KMS-11 (cell line): ENCODE measurements around the gene ADAMTS17.

ENCODE experiments used
- H2AFZ ChIP-seq: fragments of 200-600 bp; sonication (generic); 2 replicates; pipeline ENCODE4 v1.6.1; 2016; ENCODE audit warnings: antibody characterized with exemption, mixed run types, low read depth
- H3K27ac ChIP-seq: fragments of 200-600 bp; sonication (generic); 2 replicates; pipeline ENCODE4 v1.6.1; 2016; ENCODE audit warnings: mild to moderate bottlenecking, mixed run types
- H3K27me3 ChIP-seq: fragments of 200-600 bp; sonication (generic); 2 replicates; pipeline ENCODE4 v1.6.1; 2017; ENCODE audit warnings: mild to moderate bottlenecking, low read depth, mixed run types, moderate library complexity; ENCODE audit not compliant: insufficient read depth
- H3K36me3 ChIP-seq: fragments of 200-600 bp; sonication (generic); 2 replicates; pipeline ENCODE4 v1.6.1; 2017; ENCODE audit warnings: mild to moderate bottlenecking, mixed run types; ENCODE audit not compliant: insufficient read depth
- H3K4me1 ChIP-seq: fragments of 200-600 bp; sonication (generic); 2 replicates; pipeline ENCODE4 v1.6.1; 2016; ENCODE audit warnings: mild to moderate bottlenecking, low read depth, mixed run types; ENCODE audit not compliant: poor library complexity, severe bottlenecking
- H3K4me2 ChIP-seq: fragments of 200-600 bp; sonication (generic); 2 replicates; pipeline ENCODE4 v1.7.0; 2016; ENCODE audit warnings: mild to moderate bottlenecking, mixed run types
- H3K4me3 ChIP-seq: fragments of 200-600 bp; sonication (generic); IDR thresholded peaks from 2 replicates; pipeline ENCODE4 v1.6.1; 2017; ENCODE audit warnings: low read depth, low read length, mixed read lengths; ENCODE audit not compliant: insufficient read depth
- H3K79me2 ChIP-seq: fragments of 200-600 bp; sonication (generic); 2 replicates; pipeline ENCODE4 v1.6.1; 2016; ENCODE audit warnings: low read depth, mixed run types; ENCODE audit not compliant: insufficient read depth
- H3K9ac ChIP-seq: fragments of 200-600 bp; sonication (generic); 2 replicates; pipeline ENCODE4 v1.6.1; 2016; ENCODE audit warnings: mild to moderate bottlenecking, mixed run types
- H4K20me1 ChIP-seq: fragments of 200-600 bp; sonication (generic); 2 replicates; pipeline ENCODE4 v1.6.1; 2016; ENCODE audit warnings: mild to moderate bottlenecking, mixed run types; ENCODE audit not compliant: insufficient read depth
- CTCF ChIP-seq: fragments of 200-600 bp; sonication (generic); conservative IDR thresholded peaks from 2 replicates; pipeline ENCODE4 v1.6.1; 2017; ENCODE audit warnings: low read depth, mild to moderate bottlenecking, antibody characterized with exemption, low read length, moderate library complexity, mixed read lengths

Gene ADAMTS17

GRCh38 chr15:100301910-100302431 lies 39.8 kb downstream of the ADAMTS17 start:
- H3K79me2 ChIP-seq, result no peaks in the 10 kb centered on the region
- TF ChIP-seq CTCF, result no peak

GRCh38 chr15:100298257-100298656 lies 43.5 kb downstream of the ADAMTS17 start:
- Histone ChIP-seq H2AFZ (no peak overlapping the region), H3K4me1 (peaks cover 5% of the 10 kb centered on the region)
- TF ChIP-seq CTCF, result no peak

More at GRCh38 chr15:100301910-100302431, 39.8 kb downstream of the ADAMTS17 start:
- Histone ChIP-seq H2AFZ (no peak overlapping the region), H3K4me1 (peaks cover 5% of the 10 kb centered on the region), H3K36me3 (no peaks in the 10 kb centered on the region), H3K27me3 (no peaks in the 10 kb centered on the region), H3K4me2 (no peak overlapping the region), H3K27ac (no peak overlapping the region), H3K9ac (no peak overlapping the region), H4K20me1 (no peaks in the 10 kb centered on the region), H3K4me3 (no peak overlapping the region)

GRCh38 chr15:100297812-100298211 lies 44.0 kb downstream of the ADAMTS17 start:
- peaks cover 5% of the 10 kb centered on the region for H3K4me1 ChIP-seq
- H3K36me3 ChIP-seq, result no peaks in the 10 kb centered on the region
- H3K4me3 ChIP-seq, result no peak overlapping the region
- no peaks in the 10 kb centered on the region for H3K79me2 ChIP-seq
- H3K4me2 ChIP-seq, result no peak overlapping the region
- TF ChIP-seq CTCF, result no peak
- no peak overlapping the region for H3K9ac ChIP-seq
- H3K27ac ChIP-seq, result no peak overlapping the region
- no peaks in the 10 kb centered on the region for H3K27me3 ChIP-seq
- no peak overlapping the region for H2AFZ ChIP-seq
- no peaks in the 10 kb centered on the region for H4K20me1 ChIP-seq

More at GRCh38 chr15:100298257-100298656, 43.5 kb downstream of the ADAMTS17 start:
- no peak overlapping the region for H3K9ac ChIP-seq
- H3K36me3 ChIP-seq, result no peaks in the 10 kb centered on the region
- H4K20me1 ChIP-seq, result no peaks in the 10 kb centered on the region
- no peaks in the 10 kb centered on the region for H3K27me3 ChIP-seq
- no peaks in the 10 kb centered on the region for H3K79me2 ChIP-seq
- no peak overlapping the region for H3K4me2 ChIP-seq
- no peak overlapping the region for H3K27ac ChIP-seq
- H3K4me3 ChIP-seq, result no peak overlapping the region

- Histone ChIP-seq H3K9ac (no peak overlapping the region), H3K4me2 (no peak overlapping the region), H2AFZ (no peak overlapping the region), H3K36me3 (no peaks in the 10 kb centered on the region), H3K27me3 (no peaks in the 10 kb centered on the region), H3K27ac (no peak overlapping the region), H4K20me1 (no peaks in the 10 kb centered on the region), H3K79me2 (no peaks in the 10 kb centered on the region), H3K4me3 (no peak overlapping the region), H3K4me1 (peaks cover 5% of the 10 kb centered on the region)
- TF ChIP-seq CTCF, result no peak
Measured at GRCh38 chr15:100295939-100296565, 45.7 kb downstream of the ADAMTS17 start.
